SK-N-SH treated with all-trans-retinoic acid at 6 μM for 48 hours (cell line): ENCODE data around the gene PPP3CA.

ENCODE experiments used
- ESRRG ChIP-seq: fragments of 250-450 bp; sonication (Bioruptor Pico); IDR thresholded peaks from 2 replicates; pipeline ENCODE4 v1.6.1; 2021; ENCODE audit warnings: mild to moderate bottlenecking
- RARB ChIP-seq: fragments of 250-450 bp; sonication (Bioruptor Pico); IDR thresholded peaks from 2 replicates; pipeline ENCODE4 v1.8.0; 2021; ENCODE audit warnings: mild to moderate bottlenecking, moderate library complexity
- ZNF8 ChIP-seq: fragments of 450-650 bp; formaldehyde crosslinking; IDR thresholded peaks from 2 replicates; pipeline ENCODE4 v1.5.0; 2020; ENCODE audit warnings: mild to moderate bottlenecking, moderate library complexity
- TF ChIP-seq, protein P1 (sequence below): fragments of 250-450 bp; sonication (Bioruptor Pico); IDR thresholded peaks from 2 replicates; pipeline ENCODE4 v1.8.0; 2020; ENCODE audit warnings: mild to moderate bottlenecking, moderate library complexity, borderline replicate concordance

DNA sequence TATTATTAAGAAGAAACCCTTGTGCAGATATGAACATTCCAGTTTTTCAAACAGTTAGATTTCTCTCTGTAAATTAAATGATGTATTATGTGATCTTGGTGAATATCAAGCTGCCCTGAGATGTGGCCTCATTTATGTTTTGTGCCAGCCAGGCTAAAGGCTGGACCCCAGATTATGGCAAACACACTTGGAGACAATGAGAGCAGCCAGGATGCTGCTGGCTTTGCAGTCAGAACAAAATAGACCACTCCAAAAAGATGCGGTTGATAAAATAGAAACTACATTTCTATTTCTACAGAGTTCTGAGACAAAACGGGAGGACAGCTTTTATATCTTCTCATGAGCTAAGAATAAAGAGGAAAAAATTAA, 296.5 kb downstream of the PPP3CA start:
- no peak for TF ChIP-seq RARB (CRISPR knock-in tag)
- no peak for TF ChIP-seq ZNF8
- no peak for TF ChIP-seq ESRRG
- TF ChIP-seq, protein P1, sequence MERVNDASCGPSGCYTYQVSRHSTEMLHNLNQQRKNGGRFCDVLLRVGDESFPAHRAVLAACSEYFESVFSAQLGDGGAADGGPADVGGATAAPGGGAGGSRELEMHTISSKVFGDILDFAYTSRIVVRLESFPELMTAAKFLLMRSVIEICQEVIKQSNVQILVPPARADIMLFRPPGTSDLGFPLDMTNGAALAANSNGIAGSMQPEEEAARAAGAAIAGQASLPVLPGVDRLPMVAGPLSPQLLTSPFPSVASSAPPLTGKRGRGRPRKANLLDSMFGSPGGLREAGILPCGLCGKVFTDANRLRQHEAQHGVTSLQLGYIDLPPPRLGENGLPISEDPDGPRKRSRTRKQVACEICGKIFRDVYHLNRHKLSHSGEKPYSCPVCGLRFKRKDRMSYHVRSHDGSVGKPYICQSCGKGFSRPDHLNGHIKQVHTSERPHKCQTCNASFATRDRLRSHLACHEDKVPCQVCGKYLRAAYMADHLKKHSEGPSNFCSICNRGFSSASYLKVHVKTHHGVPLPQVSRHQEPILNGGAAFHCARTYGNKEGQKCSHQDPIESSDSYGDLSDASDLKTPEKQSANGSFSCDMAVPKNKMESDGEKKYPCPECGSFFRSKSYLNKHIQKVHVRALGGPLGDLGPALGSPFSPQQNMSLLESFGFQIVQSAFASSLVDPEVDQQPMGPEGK (CRISPR knock-in tag) = no peak
